ENCODE data around the gene ZBTB43.

The ZBTB43 gene

DNA sequence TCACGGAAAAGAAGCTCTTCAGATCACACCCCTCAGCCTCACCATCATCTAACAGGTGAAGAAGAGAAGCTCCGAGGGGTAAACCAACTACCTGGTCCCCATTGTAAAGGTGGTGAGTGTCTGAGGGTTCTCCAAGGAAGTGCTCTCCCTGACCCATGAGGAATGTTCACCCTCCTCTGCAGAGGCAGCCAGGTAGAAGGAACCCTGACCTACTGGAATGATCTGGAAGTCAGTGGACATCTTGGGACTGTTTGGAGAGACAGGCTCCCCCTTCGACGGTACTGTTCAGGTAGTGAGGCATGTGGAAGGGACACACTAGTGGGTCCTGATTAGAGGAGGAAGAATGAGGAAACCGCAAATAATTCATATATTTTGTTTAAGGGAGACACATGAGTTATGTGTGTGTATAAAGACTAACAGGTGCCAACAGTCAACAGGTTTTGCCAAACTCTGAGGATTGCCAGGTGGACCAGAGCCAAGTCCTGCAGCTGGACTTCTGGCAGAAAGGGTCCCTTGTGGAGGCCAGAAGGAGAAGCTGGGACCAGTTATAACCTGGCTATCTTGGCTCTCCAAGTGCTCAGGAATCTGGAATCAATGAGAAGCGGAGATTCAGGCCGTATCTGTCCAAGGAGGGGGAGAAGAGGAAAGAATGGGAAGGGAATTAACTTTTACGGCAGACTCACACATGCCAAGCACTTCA is 52.6 kb downstream of the ZBTB43 start:
- no peak for DNase-seq (ENCODE audit: low spot score)

DNA sequence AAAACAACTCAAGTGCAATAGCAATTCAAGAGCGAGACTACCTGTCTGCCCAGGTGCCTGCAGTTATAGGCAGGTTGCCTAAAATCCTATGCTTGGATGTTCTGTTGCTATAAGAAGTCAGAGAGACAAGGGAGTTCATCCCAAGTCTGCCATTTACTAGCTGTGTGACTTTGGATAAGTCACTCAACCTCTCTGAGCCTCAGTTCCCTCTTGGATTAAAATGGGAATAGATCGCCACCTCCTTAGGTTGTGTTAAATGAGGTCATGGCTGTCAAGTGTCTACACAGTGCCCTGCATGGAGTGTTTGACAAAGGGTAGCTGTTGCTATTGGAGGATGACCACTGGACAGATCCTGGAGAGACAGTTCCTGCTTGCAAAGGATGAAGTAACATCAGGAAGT is 54.3 kb downstream of the ZBTB43 start:
- DNase-seq (ENCODE audit: low spot score), result no peak

DNA sequence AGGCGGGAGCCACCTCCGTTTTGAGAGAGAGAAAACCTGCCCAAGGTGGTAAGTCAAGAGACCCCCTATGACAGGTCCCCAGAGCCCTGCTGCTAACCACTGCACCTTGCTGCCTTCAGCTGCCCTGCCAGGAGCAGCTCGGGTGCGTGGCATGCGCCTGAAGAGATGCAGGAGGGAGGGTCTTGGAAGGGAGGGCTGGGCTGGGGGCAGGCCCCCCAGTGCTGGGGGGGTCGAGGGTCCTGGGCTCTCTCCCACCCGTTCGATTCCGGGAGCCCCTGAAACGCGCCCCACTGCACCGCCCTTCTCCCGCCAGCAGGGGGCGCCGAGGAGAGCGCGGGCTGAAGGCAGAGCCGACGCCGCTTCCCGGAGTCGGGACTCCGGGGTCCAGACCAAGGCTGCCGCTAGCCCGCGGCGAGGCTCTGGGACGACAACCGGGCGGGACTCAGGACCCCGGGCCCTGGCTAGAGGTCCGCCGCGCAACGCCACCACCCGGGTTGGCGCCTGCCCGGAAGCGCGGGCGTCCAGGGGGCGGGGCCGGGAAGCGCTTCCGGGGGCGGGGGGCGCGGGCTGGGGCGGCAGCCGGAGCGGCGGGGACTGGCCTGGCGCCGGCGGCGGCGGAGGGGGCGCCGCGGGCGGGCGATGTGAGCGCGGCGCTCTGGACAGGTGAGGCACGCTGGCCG is 55.4 kb downstream of the ZBTB43 start, which contains the start of gene ZBTB34:
TSS of gene ZBTB34 (plus strand) at position 563 of the 680 bp plus-strand sequence. CDS start 18,761 bp downstream, outside the sequence.
- no peak for DNase-seq (ENCODE audit: low spot score)

DNA sequence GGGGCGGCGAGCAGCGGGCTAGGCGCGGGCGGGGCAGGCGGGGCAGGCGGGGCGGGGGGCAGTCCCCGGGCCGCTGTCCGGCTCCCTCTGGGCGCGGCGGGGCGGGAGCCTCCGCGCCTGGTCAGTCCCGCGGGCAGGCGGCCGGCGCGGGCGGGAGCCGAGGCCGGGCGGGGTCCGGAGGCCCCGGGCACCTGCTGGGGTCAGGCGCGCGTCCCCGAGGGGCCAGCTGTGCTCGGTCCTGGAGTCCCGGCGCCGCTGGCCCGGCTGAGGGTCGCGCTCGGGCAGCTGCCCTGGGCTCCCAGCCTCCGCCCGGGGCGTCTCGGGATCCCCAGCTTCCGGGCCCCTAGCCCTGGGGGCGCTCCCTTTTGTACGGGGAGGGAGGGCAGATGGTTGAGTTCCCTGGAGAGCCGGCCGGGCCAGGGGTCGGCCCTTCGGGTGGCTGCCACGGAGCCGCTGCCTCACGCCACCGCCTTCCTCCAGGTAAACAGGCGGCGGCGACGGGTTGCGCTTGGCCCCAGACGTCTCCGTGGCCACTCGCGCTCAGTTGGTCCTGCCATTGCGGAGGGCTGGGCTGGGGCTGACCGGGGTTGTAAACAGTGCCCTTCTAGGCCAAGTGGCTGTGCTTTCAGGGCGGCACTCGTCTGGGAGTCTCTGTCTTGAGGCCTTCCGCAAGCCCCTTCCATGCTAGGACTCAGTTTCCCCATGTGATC is 56.1 kb downstream of the ZBTB43 start:
- no peak for DNase-seq (ENCODE audit: low spot score)

DNA sequence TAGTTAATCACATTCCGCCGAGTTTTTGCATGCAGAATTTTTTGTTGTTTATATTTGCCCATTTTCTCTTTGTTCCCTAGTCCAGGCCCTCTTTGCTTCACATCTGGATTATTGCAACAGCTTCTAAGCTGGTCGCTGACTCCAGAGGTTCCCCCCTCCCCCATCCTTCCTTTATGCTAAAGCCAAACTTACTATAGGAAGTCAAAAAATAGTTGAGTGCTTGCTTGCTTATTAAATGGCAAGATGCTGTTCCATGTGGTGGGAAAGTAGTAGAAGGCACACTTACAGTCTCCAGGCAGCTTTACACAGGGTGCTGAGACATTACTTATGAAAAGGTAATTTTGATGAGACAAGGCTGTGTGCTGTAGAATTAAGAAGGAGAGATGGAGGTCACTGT is 56.9 kb downstream of the ZBTB43 start:
- DNase-seq (ENCODE audit: low spot score), result no peak

DNA sequence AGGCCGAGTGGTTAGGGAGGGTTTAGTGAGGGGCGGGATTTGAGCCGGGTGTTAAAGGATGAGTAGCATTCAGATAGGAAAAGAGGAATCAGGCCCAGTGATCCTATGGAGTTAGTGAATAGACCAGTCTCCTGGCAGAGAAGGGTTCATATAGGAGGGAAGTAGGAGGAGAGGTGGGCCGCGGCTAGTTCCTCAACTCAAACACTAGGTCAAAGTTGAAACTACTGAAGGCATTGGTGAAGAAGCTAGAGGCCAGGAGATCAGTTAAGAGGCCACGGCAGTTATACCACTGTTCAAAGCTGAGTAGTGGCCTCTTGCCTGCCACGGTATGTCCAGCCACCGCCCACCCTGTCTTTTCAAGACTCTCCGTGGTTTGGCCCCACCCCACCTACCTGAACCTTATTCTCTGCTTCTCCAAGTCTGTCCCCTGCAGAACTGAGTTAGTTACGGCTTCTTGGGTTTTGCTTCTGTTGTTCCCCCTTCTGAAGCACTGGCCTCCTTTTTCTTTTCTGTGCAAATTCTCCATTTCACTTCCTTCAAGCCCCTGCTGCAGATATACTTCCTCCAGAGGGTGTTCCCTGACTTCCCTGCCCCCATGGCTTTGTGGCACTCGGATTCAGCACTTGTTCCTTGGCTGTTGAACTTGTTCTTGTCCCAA is 57.4 kb downstream of the ZBTB43 start:
- no peak for DNase-seq (ENCODE audit: low spot score)

DNA sequence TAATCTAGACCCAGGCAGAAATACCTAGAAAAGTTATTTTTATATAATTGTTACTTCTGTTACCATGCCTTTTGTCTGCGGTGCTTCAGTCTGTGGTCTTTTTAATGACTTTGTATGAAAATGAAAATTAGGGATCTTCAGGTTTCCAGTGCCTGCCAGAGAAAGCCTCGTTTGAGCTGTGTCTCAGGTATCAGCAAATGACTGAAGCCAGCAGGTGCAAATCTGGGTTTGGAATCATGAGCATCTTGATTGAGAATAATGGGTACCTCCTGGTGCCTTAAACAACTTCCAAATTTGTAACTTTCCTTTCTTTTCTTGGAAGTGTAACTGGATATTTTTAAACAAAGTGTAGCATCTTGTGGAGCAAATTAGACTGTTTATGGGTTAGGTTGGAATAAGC is 59.9 kb downstream of the ZBTB43 start:
- DNase-seq (ENCODE audit: low spot score), result no peak

DNA sequence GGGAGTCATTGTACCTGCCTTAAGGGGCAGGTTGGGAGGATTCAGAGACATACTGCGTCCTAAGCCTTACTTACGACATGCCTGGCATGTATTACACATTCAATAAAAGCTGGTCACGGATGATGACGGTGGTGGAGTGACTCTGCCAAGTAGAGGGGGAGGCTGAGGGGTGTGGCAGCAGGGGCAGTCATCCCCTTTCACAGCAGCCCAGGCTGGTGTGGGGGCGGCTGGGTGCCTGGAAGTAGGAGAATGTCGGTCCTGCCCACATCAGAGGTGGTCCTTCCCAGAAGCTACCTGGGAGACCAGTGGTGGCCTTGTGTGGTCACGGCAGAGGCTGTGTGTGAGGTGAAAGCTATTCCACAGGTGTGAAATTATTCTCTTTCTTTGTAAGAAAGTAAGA is 64.5 kb downstream of the ZBTB43 start:
- no peak for DNase-seq (ENCODE audit: low spot score)

DNA sequence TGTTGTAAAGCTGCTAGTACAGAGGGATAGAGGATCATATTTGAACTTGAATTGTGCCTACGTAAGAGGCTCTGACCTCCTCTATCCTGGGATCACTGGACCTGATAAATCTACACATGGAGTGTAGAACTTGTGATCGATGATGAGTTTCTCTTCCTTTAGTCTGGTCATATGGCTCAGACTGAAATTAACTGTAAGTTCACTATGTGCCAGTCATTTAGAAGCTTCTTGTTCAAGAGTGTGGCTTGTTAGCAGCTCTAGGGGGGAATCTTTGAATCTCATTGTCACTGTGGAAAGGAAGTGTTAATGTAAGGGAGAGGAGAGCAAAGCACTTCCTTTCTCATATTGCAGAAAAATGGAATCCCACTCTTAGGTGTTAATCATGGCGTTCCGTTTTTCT is 67.7 kb downstream of the ZBTB43 start:
- no peak for DNase-seq (ENCODE audit: low spot score)

DNA sequence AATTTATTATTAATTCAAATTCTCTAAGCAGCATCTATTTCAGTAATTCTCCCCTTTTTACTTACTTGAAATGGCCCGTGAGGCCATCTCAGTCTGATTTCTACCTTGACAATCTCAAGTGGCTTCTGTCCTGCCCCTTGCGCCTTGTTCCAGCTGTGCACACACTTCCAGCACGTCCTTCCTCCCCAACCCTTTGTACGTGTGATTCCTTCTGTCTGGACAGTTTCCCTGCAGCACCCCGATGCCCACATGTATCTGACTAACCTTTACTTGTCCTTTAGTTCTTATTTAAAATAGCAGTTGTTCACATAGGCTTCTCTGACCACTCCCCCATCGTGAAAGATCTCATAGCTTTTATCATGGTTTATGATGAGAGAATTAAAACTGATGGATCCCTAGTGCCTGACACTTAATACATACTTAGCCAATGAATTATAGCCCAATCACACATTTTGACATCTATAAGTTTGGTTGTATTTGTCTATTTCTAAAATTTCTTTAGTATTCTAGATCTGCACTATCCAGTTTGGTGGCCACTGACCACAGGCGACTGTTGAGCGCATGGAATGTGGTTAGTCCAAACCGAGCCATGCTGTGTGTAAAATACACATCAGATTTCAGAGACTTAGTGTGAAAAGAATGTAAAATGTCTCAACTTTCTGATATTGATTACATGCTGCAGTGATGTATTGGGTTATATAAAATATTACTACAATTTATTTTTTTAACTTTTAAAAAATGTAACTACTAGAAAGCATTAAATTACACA is 69.9 kb downstream of the ZBTB43 start:
- no peak for DNase-seq (ENCODE audit: low spot score)

DNA sequence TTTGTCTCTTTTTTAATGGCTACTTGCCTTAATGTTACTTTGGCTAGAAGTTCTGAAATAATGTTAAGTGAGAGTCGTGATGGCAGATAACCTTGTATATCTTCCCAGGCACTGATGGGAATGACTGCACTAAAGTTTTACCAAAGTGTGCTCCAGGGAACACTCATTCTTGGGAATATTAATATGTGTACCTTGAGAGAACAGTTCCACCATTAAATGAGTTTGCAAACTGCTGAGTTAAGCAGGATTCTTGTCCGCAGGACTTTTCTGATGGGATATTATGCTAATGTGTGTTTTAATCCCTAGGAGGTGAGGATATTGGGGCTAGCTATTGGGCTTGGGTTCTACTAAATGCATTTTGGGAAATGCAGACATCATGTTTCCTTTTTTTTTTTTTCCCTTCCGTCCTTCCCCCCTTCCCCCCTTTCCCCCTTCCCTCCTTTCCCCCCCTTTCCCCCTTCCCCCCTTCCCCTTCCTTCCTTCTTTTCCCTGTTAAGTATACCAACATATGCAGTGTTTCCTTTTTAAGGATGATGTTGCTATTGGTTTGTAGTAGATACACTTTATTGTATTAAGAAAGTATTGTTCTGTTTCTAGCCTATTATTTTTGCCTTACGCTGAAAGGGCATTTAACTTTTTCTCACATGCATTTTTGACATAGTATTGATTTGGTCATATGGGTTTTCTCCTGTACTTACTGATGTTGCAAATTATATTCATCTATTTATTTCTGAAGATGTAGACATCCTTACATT is 71.1 kb downstream of the ZBTB43 start:
- no peak for DNase-seq (ENCODE audit: low spot score)

DNA sequence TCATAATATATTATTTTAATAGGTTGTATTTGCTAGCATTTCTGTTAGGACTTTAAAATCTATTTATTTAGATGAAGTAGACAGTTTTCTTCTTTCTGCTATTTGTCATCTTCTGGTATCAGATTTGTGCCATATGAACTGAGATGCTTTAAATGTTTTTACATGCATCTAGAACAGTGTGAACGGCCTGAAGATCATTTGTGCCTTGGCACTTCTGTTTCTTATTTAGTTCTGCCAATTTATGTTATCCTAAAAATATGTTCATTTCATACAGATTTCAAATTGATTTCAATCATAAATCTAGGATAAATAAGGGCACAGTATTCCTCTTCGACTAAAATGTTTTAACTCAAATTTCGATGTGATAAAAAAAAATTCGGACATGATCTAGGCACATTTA is 71.7 kb downstream of the ZBTB43 start:
- DNase-seq (ENCODE audit: low spot score), result no peak

DNA sequence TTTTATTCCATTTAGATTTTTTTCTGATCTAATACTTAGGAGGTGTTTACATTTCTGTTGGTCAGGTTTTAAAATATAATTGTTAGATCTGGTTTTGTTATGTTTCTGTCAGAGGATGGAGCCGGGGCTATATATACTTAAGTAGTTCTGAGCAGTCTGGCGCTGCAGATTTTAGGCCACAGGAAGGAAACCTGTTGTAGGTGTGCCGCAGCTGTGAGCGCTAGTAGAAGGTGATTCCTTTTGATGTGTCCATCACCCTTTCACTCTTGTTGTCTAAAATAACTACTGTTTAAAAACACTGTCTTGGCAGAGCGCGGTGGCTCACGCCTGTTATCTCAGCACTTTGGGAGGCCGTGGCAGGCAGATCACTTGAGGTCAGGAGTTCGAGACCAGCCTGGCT is 72.6 kb downstream of the ZBTB43 start:
- DNase-seq (ENCODE audit: low spot score), result no peak

DNA sequence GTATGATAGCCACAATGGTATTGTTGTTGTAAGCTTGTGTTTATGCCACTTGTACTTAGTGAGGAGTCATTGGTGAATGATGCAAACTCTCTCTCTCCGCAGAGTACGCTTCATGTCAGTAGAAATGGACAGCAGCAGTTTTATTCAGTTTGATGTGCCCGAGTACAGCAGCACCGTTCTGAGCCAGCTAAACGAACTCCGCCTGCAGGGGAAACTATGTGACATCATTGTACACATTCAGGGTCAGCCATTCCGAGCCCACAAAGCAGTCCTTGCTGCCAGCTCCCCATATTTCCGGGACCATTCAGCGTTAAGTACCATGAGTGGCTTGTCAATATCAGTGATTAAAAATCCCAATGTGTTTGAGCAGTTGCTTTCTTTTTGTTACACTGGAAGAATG is 74.4 kb downstream of the ZBTB43 start:
- no peak for DNase-seq (ENCODE audit: low spot score)

DNA sequence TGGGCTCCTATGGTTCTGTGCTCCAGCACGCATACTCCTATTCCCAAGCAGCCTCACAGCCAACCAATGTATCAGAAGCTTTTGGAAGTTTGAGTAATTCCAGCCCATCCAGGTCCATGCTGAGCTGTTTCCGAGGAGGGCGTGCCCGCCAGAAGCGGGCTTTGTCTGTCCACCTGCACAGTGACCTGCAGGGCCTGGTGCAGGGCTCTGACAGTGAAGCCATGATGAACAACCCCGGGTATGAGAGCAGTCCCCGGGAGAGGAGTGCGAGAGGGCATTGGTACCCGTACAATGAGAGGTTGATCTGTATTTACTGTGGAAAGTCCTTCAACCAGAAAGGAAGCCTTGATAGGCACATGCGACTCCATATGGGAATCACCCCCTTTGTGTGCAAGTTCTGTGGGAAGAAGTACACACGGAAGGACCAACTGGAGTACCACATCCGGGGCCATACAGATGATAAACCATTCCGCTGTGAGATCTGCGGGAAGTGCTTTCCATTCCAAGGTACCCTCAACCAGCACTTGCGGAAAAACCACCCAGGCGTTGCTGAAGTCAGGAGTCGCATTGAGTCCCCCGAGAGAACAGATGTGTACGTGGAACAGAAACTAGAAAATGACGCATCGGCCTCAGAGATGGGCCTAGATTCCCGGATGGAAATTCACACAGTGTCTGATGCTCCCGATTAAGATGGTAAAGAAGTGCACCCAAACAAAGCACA is 75.5 kb downstream of the ZBTB43 start:
- no peak for DNase-seq (ENCODE audit: low spot score)

DNA sequence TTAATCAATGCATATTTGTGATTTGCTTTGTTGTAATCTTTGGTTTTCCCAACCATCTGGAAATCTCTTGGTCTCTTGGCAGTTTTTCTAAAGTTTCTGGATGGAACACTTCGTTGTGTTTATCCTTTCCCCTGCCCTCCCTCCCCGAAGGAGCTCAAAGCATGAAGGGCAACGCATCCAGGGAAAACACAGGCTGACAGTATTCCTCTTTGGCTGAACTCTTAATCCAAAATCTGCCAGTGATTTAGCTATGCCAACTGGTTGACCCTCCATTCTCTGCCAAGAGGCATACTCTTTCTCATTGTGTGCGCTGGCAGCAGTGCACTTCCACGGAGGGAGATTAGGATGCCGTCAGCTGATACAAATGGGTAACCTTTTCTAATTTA is 76.1 kb downstream of the ZBTB43 start:
- peak; percentile 86 for DNase-seq (ENCODE audit: low spot score)

DNA sequence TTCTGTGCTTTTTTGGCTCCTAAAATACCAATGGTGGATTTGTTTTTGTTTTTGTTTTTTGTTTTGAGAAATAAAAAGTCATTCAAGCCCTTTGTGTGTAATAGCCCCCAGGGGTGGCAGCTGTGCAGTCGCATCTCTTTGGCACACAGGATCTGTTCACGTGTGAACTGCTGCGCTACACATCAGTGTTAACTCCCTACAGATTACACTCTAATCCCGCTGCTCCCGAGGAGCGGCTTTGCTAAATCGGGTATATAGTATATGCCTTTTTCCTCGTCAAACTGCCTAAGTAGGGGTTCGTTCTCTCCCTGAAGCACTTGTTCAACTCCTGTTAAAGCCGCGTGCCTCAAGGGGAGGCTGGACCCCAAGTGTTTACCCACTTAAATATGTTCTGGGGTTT is 77.9 kb downstream of the ZBTB43 start:
- no peak for DNase-seq (ENCODE audit: low spot score)

DNA sequence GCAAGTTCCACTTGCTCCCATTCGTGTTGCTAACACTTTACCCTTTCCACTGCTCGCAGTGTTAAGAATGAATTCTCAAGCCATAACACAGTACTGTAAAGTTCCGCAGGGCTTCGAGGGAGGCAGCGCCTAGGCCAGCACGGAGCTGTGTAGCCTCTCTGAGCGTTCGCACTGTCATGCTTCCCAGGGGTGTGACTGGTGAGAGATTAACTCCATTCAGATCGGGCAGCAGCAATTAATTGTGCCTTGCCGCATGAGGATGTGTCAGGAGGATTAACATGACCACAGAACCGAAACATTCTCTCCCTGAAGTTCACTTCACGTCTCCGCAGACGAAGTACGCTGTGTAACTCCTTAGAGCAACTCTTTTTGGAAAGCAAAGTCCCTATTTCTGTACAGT is 78.8 kb downstream of the ZBTB43 start:
- no peak for DNase-seq (ENCODE audit: low spot score)

DNA sequence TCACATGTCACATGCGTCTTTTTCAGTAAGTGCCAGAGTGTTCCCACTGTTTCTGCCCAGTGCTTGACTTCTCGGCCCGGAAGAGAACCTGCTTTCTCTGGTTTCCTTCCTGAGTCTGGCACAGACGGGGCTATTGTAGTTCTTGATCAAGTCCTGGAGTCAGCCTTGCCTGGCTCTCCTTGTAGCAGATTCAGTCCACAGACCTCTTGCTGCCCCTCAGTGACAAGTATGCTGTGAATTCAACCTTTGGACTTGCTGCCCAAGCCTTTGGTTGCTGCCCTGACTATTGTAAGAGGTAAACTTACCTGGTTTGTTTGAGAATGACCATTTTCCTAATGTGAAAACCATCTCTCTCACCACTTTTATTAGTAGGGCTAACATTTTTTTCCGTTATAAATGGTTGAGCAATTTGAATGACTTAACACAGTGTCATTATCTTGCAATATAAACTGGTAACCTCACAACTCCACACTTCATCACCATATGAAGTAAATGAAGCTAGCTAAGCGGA is 80.3 kb downstream of the ZBTB43 start:
- no peak for DNase-seq (ENCODE audit: low spot score)

Measured in pons (tissue), 1 donor.